Activated naive CD4-positive, alpha-beta T cell treated with anti-CD3 and anti-CD28 coated beads, Interleukin-2, amount 50 U/mL, for 24 hours (primary cell): ENCODE measurements around the gene SHE.
A peak's percentile ranks its signal among the peaks of the same experiment; 100 is the strongest.

Experiments used
- H3K27ac Mint-ChIP-seq: one replicate; pipeline ENCODE4 v1.8.0; 2021; ENCODE audit warnings: mild to moderate bottlenecking, mixed read lengths
- H3K27me3 Mint-ChIP-seq: one replicate; pipeline ENCODE4 v1.8.0; 2021; ENCODE audit warnings: mixed read lengths
- H3K36me3 Mint-ChIP-seq: one replicate; pipeline ENCODE4 v1.8.0; 2021; ENCODE audit warnings: mixed read lengths
- H3K4me1 Mint-ChIP-seq: one replicate; pipeline ENCODE4 v1.8.0; 2021; ENCODE audit warnings: mixed read lengths
- H3K4me3 Mint-ChIP-seq: one replicate; pipeline ENCODE4 v1.8.0; 2021; ENCODE audit warnings: mild to moderate bottlenecking, mixed read lengths
- H3K9me3 Mint-ChIP-seq: one replicate; pipeline ENCODE4 v1.8.0; 2021; ENCODE audit warnings: mixed read lengths

SHE gene

DNA sequence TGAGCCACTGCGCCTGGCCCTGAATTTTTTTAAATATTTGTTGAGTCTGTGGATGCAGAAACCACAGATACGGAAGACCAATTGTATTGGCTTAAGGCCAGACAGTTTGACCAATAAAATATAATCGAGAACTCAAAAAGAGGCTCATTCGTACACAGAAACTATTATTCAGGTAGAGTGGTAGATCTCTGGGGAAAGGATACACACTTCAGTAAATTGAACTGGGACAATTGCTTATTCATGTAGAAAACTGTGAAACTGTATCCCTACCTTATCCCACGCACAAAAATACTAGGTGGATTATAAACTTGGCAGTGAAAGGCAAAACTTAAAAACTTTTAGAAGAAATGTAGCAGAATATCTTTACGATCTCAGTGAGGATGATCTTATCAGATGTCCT lies 25.0 kb upstream of the SHE start:
- Mint-ChIP-seq H3K9me3 (no peaks in the 10 kb centered on the region), H3K4me1 (no peaks in the 10 kb centered on the region), H3K4me3 (no peak overlapping the region), H3K36me3 (no peaks in the 10 kb centered on the region), H3K27me3 (no peaks in the 10 kb centered on the region), H3K27ac (no peak overlapping the region)

GRCh38 chr1:154524881-154525280 lies 22.7 kb upstream of the SHE start:
- Mint-ChIP-seq H3K9me3 (no peaks in the 10 kb centered on the region), H3K4me1 (no peaks in the 10 kb centered on the region), H3K36me3 (no peaks in the 10 kb centered on the region), H3K4me3 (no peak overlapping the region), H3K27ac (no peak overlapping the region), H3K27me3 (no peaks in the 10 kb centered on the region)

GRCh38 chr1:154521695-154522094 lies 19.5 kb upstream of the SHE start:
- Mint-ChIP-seq H3K27me3 (no peaks in the 10 kb centered on the region), H3K4me3 (no peak overlapping the region), H3K36me3 (no peaks in the 10 kb centered on the region), H3K4me1 (no peaks in the 10 kb centered on the region), H3K27ac (no peak overlapping the region), H3K9me3 (no peaks in the 10 kb centered on the region)

DNA sequence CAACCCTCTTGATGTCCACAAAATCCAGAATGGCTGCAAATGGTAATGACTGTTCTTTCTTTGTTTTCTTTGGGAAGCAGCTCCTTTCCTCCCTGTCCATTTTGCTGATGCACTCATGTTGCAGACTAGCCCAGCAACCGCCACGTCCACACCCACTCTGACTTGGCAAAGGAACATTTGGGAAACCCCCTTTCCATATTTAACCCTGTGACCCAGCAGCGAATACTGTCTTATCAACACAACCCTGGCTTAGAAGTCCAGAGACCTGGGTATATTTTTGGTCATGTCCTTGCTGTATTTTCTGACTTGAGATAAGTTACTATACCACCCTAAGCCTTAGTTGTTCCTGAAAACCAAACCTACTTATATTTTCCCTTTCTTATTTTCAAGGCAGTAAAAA lies 18.1 kb upstream of the SHE start:
- H3K4me1 Mint-ChIP-seq = no peaks in the 10 kb centered on the region
- H3K27me3 Mint-ChIP-seq = no peaks in the 10 kb centered on the region
- no peaks in the 10 kb centered on the region for H3K36me3 Mint-ChIP-seq
- no peak overlapping the region for H3K4me3 Mint-ChIP-seq
- no peak overlapping the region for H3K27ac Mint-ChIP-seq
- H3K9me3 Mint-ChIP-seq = no peaks in the 10 kb centered on the region

GRCh38 chr1:154519591-154519991 lies 17.4 kb upstream of the SHE start:
- no peak overlapping the region for H3K27ac Mint-ChIP-seq
- no peak overlapping the region for H3K4me3 Mint-ChIP-seq
- H3K36me3 Mint-ChIP-seq = no peaks in the 10 kb centered on the region
- no peaks in the 10 kb centered on the region for H3K4me1 Mint-ChIP-seq
- no peaks in the 10 kb centered on the region for H3K9me3 Mint-ChIP-seq
- H3K27me3 Mint-ChIP-seq = no peaks in the 10 kb centered on the region

GRCh38 chr1:154517661-154518060 lies 15.4 kb upstream of the SHE start:
- H3K36me3 Mint-ChIP-seq = no peaks in the 10 kb centered on the region
- no peaks in the 10 kb centered on the region for H3K4me1 Mint-ChIP-seq
- no peaks in the 10 kb centered on the region for H3K9me3 Mint-ChIP-seq
- H3K27ac Mint-ChIP-seq = no peak overlapping the region
- no peaks in the 10 kb centered on the region for H3K27me3 Mint-ChIP-seq
- no peak overlapping the region for H3K4me3 Mint-ChIP-seq

DNA sequence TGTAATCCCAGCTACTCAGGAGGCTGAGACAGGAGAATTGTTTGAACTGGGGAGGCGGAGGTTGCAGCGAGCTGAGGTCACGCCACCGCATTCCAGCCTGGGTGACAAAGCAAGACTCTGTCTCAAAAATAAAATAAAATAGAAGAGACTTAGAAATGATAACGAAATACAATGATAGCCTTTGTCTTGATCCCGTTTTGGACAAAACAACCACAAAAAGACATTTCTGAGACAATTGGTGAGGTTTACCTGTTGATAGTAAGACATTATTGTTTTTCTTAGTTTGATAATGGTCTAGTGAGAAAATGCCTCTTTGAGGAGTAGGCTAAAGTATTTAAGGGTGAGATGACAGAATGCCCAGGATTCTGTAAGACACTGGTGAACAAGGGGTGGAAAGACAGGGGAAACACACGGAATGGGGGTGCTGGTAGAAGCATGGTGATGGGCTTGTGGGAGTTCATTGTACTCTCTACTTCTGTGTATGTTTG lies 11.9 kb upstream of the SHE start:
- Mint-ChIP-seq H3K36me3 (no peaks in the 10 kb centered on the region), H3K27me3 (no peaks in the 10 kb centered on the region), H3K9me3 (no peaks in the 10 kb centered on the region), H3K4me3 (no peak overlapping the region), H3K4me1 (no peaks in the 10 kb centered on the region), H3K27ac (no peak overlapping the region)

DNA sequence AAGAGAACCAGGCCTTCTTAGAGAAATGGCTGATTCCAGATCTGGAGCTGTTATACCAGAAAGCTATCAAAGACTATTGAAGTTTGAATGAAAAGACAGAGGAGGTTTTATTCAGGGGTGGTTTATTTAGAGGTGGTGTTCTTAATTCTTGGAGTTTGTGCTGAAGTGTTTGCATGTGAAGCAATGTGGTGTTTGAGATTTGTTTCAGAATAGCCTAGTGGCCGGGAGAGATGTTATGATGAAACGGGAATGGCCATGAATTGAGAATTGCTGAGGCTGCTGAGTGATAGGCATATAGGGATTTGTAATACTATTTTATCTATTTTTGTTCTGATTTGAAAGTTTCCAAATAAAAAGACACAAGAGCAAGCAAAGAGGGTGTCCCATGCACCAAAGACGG lies 10.5 kb upstream of the SHE start:
- Mint-ChIP-seq H3K27me3 (peaks cover 3% of the 10 kb centered on the region), H3K4me3 (no peak overlapping the region), H3K9me3 (no peaks in the 10 kb centered on the region), H3K4me1 (no peaks in the 10 kb centered on the region), H3K27ac (peak overlapping the region; percentile 68), H3K36me3 (no peaks in the 10 kb centered on the region)

GRCh38 chr1:154503898-154504297 lies 1.7 kb upstream of the SHE start:
- Mint-ChIP-seq H3K4me1 (peaks cover 3% of the 10 kb centered on the region), H3K27ac (no peak overlapping the region), H3K36me3 (no peaks in the 10 kb centered on the region), H3K27me3 (peaks cover 32% of the 10 kb centered on the region), H3K4me3 (peak overlapping the region; percentile 62), H3K9me3 (no peaks in the 10 kb centered on the region)

DNA sequence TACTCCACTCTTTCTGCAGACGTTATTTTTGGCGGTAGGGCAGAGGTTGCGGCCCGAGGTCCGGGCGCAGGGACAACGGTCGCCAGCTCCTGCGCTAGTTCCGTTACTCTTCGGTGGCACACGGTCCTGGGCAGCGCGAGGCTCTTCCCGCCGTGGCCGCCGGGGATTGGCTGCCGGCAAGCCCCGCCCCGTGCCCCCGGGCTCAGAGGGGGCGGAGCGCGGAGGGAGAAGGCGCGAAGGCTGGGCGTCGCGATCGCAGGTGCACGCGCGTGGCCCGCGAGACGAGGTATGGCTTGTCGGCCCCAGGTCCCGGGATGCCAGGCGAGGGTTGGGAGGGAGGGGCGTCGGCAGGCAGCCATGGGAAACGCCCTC lies 518 bp upstream of the SHE start:
- H3K4me1 Mint-ChIP-seq = peaks cover 3% of the 10 kb centered on the region

GRCh38 chr1:154501423-154502065 lies 668 bp downstream of the SHE start:
- Mint-ChIP-seq H3K9me3 (no peaks in the 10 kb centered on the region), H3K4me3 (peak overlapping the region; percentile 39), H3K27me3 (peaks cover 29% of the 10 kb centered on the region), H3K27ac (peak overlapping the region; percentile 59), H3K4me1 (peaks cover 11% of the 10 kb centered on the region), H3K36me3 (no peaks in the 10 kb centered on the region)

More for the DNA sequence above, 518 bp upstream of the SHE start:
- no peak overlapping the region for H3K27ac Mint-ChIP-seq
- H3K36me3 Mint-ChIP-seq = no peaks in the 10 kb centered on the region
- peaks cover 31% of the 10 kb centered on the region for H3K27me3 Mint-ChIP-seq
- no peaks in the 10 kb centered on the region for H3K9me3 Mint-ChIP-seq
- peak overlapping the region; percentile 66 for H3K4me3 Mint-ChIP-seq

GRCh38 chr1:154500533-154500932 lies 1.7 kb downstream of the SHE start:
- H3K4me1 Mint-ChIP-seq = peaks cover 21% of the 10 kb centered on the region
- H3K27me3 Mint-ChIP-seq = peaks cover 27% of the 10 kb centered on the region
- no peaks in the 10 kb centered on the region for H3K36me3 Mint-ChIP-seq
- H3K27ac Mint-ChIP-seq = no peak overlapping the region
- no peaks in the 10 kb centered on the region for H3K9me3 Mint-ChIP-seq
- no peak overlapping the region for H3K4me3 Mint-ChIP-seq

DNA sequence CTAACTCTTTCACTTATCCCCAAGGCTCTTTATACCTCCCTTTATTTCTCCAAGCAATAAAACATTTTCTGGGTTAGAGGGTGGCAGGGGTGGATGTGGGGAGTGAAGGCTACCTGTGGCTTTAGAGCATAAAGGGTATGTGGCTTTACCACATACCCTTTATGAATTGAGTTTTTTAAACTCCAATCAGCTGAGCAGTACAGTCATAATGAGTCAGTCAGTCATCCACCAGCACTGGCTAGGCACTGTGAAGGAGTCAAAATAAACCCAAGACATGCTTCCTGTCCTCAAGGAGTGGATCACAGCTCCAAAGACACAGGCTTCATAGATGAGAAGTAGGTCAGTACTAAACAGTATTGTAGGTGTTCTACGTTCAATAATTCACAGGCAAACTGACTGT lies 2.8 kb downstream of the SHE start:
- Mint-ChIP-seq H3K27me3 (peaks cover 26% of the 10 kb centered on the region), H3K4me3 (no peak overlapping the region)

GRCh38 chr1:154497026-154497806 lies 5.0 kb downstream of the SHE start:
- Mint-ChIP-seq H3K36me3 (no peaks in the 10 kb centered on the region), H3K27ac (peak overlapping the region; percentile 93), H3K27me3 (peaks cover 16% of the 10 kb centered on the region), H3K4me1 (peaks cover 42% of the 10 kb centered on the region), H3K4me3 (peak overlapping the region; percentile 61), H3K9me3 (no peaks in the 10 kb centered on the region)

More for the DNA sequence above, 2.8 kb downstream of the SHE start:
- H3K36me3 Mint-ChIP-seq = no peaks in the 10 kb centered on the region
- no peak overlapping the region for H3K27ac Mint-ChIP-seq
- H3K9me3 Mint-ChIP-seq = no peaks in the 10 kb centered on the region
- H3K4me1 Mint-ChIP-seq = peaks cover 24% of the 10 kb centered on the region

DNA sequence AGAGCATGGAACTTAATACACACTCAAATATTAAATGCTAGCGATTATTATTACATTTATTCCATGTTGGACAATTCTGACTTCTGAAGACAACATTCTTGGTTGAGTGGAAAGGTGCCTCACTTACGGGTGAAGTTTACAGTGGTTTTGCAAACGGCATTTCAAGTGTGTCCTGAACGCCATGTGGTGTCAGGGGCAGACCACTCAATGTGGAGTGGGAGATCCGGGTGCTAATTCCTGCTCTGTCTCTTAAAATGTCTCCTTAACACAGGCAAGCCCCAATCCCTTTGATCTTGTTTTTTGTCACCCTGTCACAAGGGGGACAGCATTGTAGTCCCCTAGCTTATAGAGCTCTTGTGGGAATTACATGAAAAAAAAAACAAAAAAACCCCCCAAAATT lies 5.8 kb downstream of the SHE start:
- no peak overlapping the region for H3K4me3 Mint-ChIP-seq
- peaks cover 16% of the 10 kb centered on the region for H3K27me3 Mint-ChIP-seq
- H3K36me3 Mint-ChIP-seq = no peaks in the 10 kb centered on the region
- H3K27ac Mint-ChIP-seq = no peak overlapping the region
- no peaks in the 10 kb centered on the region for H3K9me3 Mint-ChIP-seq
- peaks cover 50% of the 10 kb centered on the region for H3K4me1 Mint-ChIP-seq

DNA sequence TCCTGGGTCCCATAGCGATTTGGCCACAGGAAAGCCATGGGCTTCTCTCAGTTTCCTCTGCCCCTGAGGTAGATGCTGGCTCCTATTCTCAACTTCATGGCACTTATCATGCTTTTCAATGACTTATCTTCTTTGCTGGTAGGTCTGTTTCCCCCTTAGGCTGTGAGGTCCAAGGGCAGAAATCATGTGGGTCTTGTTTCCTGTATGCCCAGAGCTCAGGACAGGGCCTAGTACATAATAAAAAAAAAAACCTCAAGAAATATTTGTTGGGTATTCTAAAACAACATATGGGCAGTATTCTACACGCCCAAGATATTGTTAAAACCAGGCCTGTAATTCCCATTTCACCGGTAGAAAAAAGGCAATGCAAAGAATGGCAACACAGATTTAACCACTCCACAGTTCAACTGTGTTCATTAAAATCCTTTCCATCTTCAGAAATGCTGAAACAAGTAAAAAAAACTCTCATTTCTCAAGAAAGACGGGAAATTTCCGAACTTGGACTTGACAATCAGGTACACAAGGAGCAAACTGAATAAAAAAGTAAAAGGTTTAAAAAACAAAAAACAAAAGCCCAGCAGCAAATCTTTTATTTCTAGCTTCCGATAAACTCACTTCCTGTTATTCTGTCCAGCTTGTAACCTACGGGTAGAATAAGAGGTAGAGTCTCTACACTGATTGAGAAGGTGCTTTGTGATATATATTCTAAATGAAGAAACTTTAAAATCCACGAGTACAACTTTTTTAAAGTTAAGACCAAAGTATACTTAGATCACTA lies 6.5 kb downstream of the SHE start:
- H3K27me3 Mint-ChIP-seq = peaks cover 9% of the 10 kb centered on the region
- peak overlapping the region; percentile 17 for H3K27ac Mint-ChIP-seq
- no peaks in the 10 kb centered on the region for H3K36me3 Mint-ChIP-seq
- no peaks in the 10 kb centered on the region for H3K9me3 Mint-ChIP-seq
- H3K4me3 Mint-ChIP-seq = no peak overlapping the region
- H3K4me1 Mint-ChIP-seq = peaks cover 46% of the 10 kb centered on the region
